Body of pancreas (tissue), 4 donors: ENCODE data around the gene FBXW10B.
"Not testable (repeated sequence)": the region's sequence is repeated elsewhere in the genome, so short reads cannot be mapped to it uniquely, and the experiment has no call there.

Experiments
- CTCF ChIP-seq, 7 experiments: fragments of 450-650 bp in 4 of 7; fragments of 200-600 bp in 3 of 7; sonication (generic) in 3 of 7; IDR thresholded peaks; one replicate each; pipeline ENCODE4 v1.5.1; 2016 to 2019; ENCODE audit warnings: antibody characterized with exemption in 7 of 7
- POLR2A ChIP-seq, 3 donors: fragments of 450-650 bp; IDR thresholded peaks; one replicate each; pipeline ENCODE4 v1.6.1; 2016; ENCODE audit warnings: antibody characterized with exemption in 3 of 3, mild to moderate bottlenecking in 2 of 3

- TF ChIP-seq CTCF, POLR2A (IDR thresholded peaks at IDR 0.05): not testable (repeated sequence)
Observed at GRCh38 chr17:15642505-15643251, 23.2 kb upstream of the FBXW10B start.
